H1 (cell line): Measurements from ENCODE around the gene KRTAP10-3. TPM values are rescaled to one million over a fixed set of nuclear protein-coding genes. Genes with fewer than 3 reads are reported as not detected.

ENCODE experiments used
- JUN ChIP-seq: IDR thresholded peaks from 2 replicates; pipeline ENCODE4 v1.6.1; 2011; ENCODE audit warnings: low read depth, mild to moderate bottlenecking, improper control_type of control experiment, low read length
- RXRA ChIP-seq: IDR thresholded peaks from 2 replicates; pipeline ENCODE4 v1.6.1; 2011; ENCODE audit warnings: low read depth, mild to moderate bottlenecking, low read length, moderate library complexity; ENCODE audit not compliant: insufficient read depth
- polyA plus RNA-seq, 7 experiments: library from polyadenylated mRNA; depleted of rRNA in 3 of 7; stranded (reverse) in 5 of 7; unstranded in 2 of 7; fragments of >200 nt in 5 of 7; fragments of 200-250 nt in 2 of 7; gene quantifications; 1 replicate in 5 of 7; 2 replicates in 1 of 7; 4 replicates in 1 of 7; pipeline versions ENCODE4 v1.2.1 to v1.2.3, GENCODE V29; 2011 to 2013; ENCODE audit warnings: missing spikeins in 2 of 7, mixed read lengths in 2 of 7
- total RNA-seq: library from RNA; stranded (reverse); fragmentation: NEBNext Ultra II Directional; extraction: Animal tissue kit (Norgen Biotek cat#: 25700); gene quantifications from 2 replicates; pipeline ENCODE4 v1.2.1, GENCODE V29; 2021
- TF ChIP-seq, protein P1 (sequence below): fragments of 300-600 bp; sonication (generic); IDR thresholded peaks from 2 replicates; pipeline ENCODE4 v1.7.1; 2012; ENCODE audit warnings: low read length, moderate library complexity, mild to moderate bottlenecking, inconsistent platforms; ENCODE audit not compliant: insufficient replicate concordance

KRTAP10-3 gene
- total and polyA plus RNA-seq, 2 of the 8 experiments (the other 6 are each of a cell fraction or from before 2014, with no cell fraction given) = not detected

DNA sequence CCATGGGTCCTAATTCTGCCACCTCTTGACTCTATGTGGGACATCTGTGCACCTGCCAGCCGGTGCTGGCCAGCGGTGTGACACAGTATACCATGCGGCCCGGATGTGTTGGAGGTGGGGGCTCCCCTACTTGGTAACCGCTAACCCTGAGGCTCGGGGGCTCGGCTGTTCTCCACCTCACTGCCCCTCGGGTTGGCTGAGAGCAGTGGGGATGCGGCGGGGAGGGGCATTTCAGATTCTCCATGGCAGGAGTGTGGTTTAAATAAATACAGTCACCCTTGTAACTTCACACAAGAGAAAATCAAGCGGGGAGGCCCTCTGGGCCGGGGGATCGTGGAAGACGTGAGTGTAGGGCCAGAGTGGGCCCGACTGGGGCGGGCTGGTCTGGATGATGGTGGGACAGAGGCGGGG lies 29.6 kb downstream of the KRTAP10-3 start (continued):
- TF ChIP-seq, protein P1, sequence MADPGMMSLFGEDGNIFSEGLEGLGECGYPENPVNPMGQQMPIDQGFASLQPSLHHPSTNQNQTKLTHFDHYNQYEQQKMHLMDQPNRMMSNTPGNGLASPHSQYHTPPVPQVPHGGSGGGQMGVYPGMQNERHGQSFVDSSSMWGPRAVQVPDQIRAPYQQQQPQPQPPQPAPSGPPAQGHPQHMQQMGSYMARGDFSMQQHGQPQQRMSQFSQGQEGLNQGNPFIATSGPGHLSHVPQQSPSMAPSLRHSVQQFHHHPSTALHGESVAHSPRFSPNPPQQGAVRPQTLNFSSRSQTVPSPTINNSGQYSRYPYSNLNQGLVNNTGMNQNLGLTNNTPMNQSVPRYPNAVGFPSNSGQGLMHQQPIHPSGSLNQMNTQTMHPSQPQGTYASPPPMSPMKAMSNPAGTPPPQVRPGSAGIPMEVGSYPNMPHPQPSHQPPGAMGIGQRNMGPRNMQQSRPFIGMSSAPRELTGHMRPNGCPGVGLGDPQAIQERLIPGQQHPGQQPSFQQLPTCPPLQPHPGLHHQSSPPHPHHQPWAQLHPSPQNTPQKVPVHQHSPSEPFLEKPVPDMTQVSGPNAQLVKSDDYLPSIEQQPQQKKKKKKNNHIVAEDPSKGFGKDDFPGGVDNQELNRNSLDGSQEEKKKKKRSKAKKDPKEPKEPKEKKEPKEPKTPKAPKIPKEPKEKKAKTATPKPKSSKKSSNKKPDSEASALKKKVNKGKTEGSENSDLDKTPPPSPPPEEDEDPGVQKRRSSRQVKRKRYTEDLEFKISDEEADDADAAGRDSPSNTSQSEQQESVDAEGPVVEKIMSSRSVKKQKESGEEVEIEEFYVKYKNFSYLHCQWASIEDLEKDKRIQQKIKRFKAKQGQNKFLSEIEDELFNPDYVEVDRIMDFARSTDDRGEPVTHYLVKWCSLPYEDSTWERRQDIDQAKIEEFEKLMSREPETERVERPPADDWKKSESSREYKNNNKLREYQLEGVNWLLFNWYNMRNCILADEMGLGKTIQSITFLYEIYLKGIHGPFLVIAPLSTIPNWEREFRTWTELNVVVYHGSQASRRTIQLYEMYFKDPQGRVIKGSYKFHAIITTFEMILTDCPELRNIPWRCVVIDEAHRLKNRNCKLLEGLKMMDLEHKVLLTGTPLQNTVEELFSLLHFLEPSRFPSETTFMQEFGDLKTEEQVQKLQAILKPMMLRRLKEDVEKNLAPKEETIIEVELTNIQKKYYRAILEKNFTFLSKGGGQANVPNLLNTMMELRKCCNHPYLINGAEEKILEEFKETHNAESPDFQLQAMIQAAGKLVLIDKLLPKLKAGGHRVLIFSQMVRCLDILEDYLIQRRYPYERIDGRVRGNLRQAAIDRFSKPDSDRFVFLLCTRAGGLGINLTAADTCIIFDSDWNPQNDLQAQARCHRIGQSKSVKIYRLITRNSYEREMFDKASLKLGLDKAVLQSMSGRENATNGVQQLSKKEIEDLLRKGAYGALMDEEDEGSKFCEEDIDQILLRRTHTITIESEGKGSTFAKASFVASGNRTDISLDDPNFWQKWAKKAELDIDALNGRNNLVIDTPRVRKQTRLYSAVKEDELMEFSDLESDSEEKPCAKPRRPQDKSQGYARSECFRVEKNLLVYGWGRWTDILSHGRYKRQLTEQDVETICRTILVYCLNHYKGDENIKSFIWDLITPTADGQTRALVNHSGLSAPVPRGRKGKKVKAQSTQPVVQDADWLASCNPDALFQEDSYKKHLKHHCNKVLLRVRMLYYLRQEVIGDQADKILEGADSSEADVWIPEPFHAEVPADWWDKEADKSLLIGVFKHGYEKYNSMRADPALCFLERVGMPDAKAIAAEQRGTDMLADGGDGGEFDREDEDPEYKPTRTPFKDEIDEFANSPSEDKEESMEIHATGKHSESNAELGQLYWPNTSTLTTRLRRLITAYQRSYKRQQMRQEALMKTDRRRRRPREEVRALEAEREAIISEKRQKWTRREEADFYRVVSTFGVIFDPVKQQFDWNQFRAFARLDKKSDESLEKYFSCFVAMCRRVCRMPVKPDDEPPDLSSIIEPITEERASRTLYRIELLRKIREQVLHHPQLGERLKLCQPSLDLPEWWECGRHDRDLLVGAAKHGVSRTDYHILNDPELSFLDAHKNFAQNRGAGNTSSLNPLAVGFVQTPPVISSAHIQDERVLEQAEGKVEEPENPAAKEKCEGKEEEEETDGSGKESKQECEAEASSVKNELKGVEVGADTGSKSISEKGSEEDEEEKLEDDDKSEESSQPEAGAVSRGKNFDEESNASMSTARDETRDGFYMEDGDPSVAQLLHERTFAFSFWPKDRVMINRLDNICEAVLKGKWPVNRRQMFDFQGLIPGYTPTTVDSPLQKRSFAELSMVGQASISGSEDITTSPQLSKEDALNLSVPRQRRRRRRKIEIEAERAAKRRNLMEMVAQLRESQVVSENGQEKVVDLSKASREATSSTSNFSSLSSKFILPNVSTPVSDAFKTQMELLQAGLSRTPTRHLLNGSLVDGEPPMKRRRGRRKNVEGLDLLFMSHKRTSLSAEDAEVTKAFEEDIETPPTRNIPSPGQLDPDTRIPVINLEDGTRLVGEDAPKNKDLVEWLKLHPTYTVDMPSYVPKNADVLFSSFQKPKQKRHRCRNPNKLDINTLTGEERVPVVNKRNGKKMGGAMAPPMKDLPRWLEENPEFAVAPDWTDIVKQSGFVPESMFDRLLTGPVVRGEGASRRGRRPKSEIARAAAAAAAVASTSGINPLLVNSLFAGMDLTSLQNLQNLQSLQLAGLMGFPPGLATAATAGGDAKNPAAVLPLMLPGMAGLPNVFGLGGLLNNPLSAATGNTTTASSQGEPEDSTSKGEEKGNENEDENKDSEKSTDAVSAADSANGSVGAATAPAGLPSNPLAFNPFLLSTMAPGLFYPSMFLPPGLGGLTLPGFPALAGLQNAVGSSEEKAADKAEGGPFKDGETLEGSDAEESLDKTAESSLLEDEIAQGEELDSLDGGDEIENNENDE = no peak
- TF ChIP-seq JUN = no peak
- TF ChIP-seq RXRA = no peak
- TF ChIP-seq, all 59 proteins: peak for 0
